HepG2 (cell line): ENCODE measurements around the gene TCERG1L. TPM values are rescaled to one million over a fixed set of nuclear protein-coding genes. Genes with fewer than 3 reads are reported as not detected.

ENCODE experiments used
- ATAC-seq: fragments of 200-7000 bp; cut with Tn5 transposase; 3 replicates; pipeline ENCODE4 v1.9.1; 2020; ENCODE audit warnings: mild to moderate bottlenecking, moderate library complexity
- BruUV-seq: library from RNA; stranded (reverse); fragments of 400-500 nt; replicated peaks from 2 replicates; lab custom pipeline; 2021; lab: Mats Ljungman, UMichigan
- CTCF ChIA-PET: fragments of 300-600 bp; formaldehyde crosslinking; extraction: SDS; loops from one replicate; lab custom pipeline; 2021; ENCODE audit warnings: low total read pairs, inconsistent platforms, low intra/inter-chr PET ratio; lab: Yijun Ruan, JAX
- POLR2A ChIA-PET: fragments of 350-600 bp; sonication (Branson Sonifier 250); formaldehyde crosslinking; loops from one replicate; lab custom pipeline; 2020; ENCODE audit warnings: antibody characterized with exemption, inconsistent platforms; lab: Yijun Ruan, JAX
- DNase-seq: peaks from one replicate; pipeline ENCODE4 v3.0.0-alpha.2; 2015; ENCODE audit warnings: low spot score
- FAIRE-seq: peaks from 3 replicates; lab custom pipeline; 2011; peaks lifted over from hg19 to GRCh38; lab: Jason Lieb, UNC
- H2AFZ ChIP-seq: one replicate; pipeline ENCODE4 v1.6.1; 2011; ENCODE audit warnings: low read length, inconsistent platforms
- H3K27ac ChIP-seq: fragments of 300-600 bp; 3 replicates; pipeline ENCODE4 v1.8.0; 2011; ENCODE audit warnings: mixed run types, mild to moderate bottlenecking, mixed read lengths, low read length, inconsistent platforms; ENCODE audit not compliant: insufficient read depth; ENCODE audit errors: extremely low read length
- H3K27me3 ChIP-seq, 2 experiments: fragments of 200-600 bp in 1 of 2; 2 replicates in 1 of 2; 3 replicates in 1 of 2; pipeline versions ENCODE4 v1.6.0 to v1.8.0; 2011; ENCODE audit warnings: low read length in 2 of 2, mild to moderate bottlenecking in 2 of 2, moderate library complexity in 2 of 2, inconsistent platforms in 1 of 2; ENCODE audit not compliant: insufficient read depth in 2 of 2, control insufficient read depth in 1 of 2
- H3K36me3 ChIP-seq, 2 experiments: fragments of 200-600 bp in 1 of 2; replicated peaks in 1 of 2; 2 replicates in 1 of 2; 3 replicates in 1 of 2; pipeline versions ENCODE4 v1.5.1 to v1.8.0; 2011; ENCODE audit warnings: low read length in 2 of 2, inconsistent platforms in 1 of 2; ENCODE audit not compliant: insufficient read depth in 2 of 2, control insufficient read depth in 1 of 2
- H3K4me1 ChIP-seq: 2 replicates; pipeline ENCODE4 v1.5.1; 2012; ENCODE audit warnings: low read length, inconsistent platforms; ENCODE audit not compliant: insufficient read depth
- H3K4me2 ChIP-seq: 2 replicates; pipeline ENCODE4 v1.6.0; 2011; ENCODE audit warnings: low read depth, low read length, inconsistent platforms
- H3K4me3 ChIP-seq, 3 experiments: fragments of 200-600 bp in 1 of 3; sonication (generic), shearing (Covaris generic) in 1 of 3; replicated peaks in 1 of 3; 2 replicates each; pipeline ENCODE4 v1.5.1; 2011 to 2016; ENCODE audit warnings: low read length in 3 of 3, inconsistent platforms in 2 of 3, low read depth in 2 of 3, mild to moderate bottlenecking in 2 of 3, control low read depth in 1 of 3, mixed read lengths in 1 of 3; ENCODE audit not compliant: insufficient read depth in 1 of 3
- H3K79me2 ChIP-seq: one replicate; pipeline ENCODE4 v1.6.1; 2011; ENCODE audit warnings: low read length, inconsistent platforms; ENCODE audit not compliant: insufficient read depth
- H3K9ac ChIP-seq: 2 replicates; pipeline ENCODE4 v1.6.0; 2011; ENCODE audit warnings: mild to moderate bottlenecking, low read depth, low read length, inconsistent platforms; ENCODE audit not compliant: insufficient read depth
- H3K9me3 ChIP-seq: 2 replicates; pipeline ENCODE4 v1.5.1; 2012; ENCODE audit warnings: mild to moderate bottlenecking, low read length
- H4K20me1 ChIP-seq: 2 replicates; pipeline ENCODE4 v1.6.0; 2011; ENCODE audit warnings: inconsistent platforms, mild to moderate bottlenecking, low read length, moderate library complexity; ENCODE audit not compliant: insufficient read depth
- BRD4 ChIP-seq: sonication (generic); formaldehyde crosslinking; IDR thresholded peaks from 2 replicates; pipeline ENCODE4 v1.4.0; 2020; ENCODE audit warnings: missing genetic modification reagents
- JARID2 ChIP-seq: sonication (generic); formaldehyde crosslinking; IDR thresholded peaks from 2 replicates; pipeline ENCODE4 v1.8.1; 2023; ENCODE audit warnings: missing genetic modification reagents, inconsistent platforms; ENCODE audit not compliant: insufficient replicate concordance
- NR3C1 ChIP-seq: sonication (generic); formaldehyde crosslinking; IDR thresholded peaks from 2 replicates; pipeline ENCODE4 v1.4.0; 2020; ENCODE audit warnings: missing genetic modification reagents
- SYNCRIP ChIP-seq: fragments of 200-400 bp; formaldehyde crosslinking; IDR thresholded peaks from 2 replicates; pipeline ENCODE4 v1.6.1; 2018; ENCODE audit warnings: mild to moderate bottlenecking, low read depth, low read length; ENCODE audit not compliant: insufficient read depth
- ZNF10 ChIP-seq: sonication (generic); formaldehyde crosslinking; IDR thresholded peaks from 2 replicates; pipeline ENCODE4 v1.4.0; 2020; ENCODE audit warnings: mild to moderate bottlenecking, low read depth, missing genetic modification reagents, borderline replicate concordance
- ZNF30 ChIP-seq: sonication (generic); formaldehyde crosslinking; IDR thresholded peaks from 2 replicates; pipeline ENCODE4 v1.5.0; 2020; ENCODE audit warnings: mild to moderate bottlenecking, missing genetic modification reagents
- ZNF781 ChIP-seq: sonication (generic); formaldehyde crosslinking; IDR thresholded peaks from 2 replicates; pipeline ENCODE4 v1.5.1; 2020; ENCODE audit warnings: borderline replicate concordance, mild to moderate bottlenecking, missing genetic modification reagents; ENCODE audit errors: not compliant biosample characterization
- WGBS: methylation state at CpG from one replicate; pipeline ENCODE4 v1.1.6; 2017; ENCODE audit warnings: low lambda C conversion rate; 5-methylcytosine and 5-hydroxymethylcytosine counted together
- in situ Hi-C: cut with HindIII; loops from 2 replicates; pipeline ENCODE4 v1.10.0; 2017; ENCODE audit warnings: low pct_unique_long_range_greater_than_20kb; ENCODE audit not compliant: extremely low pct_ligation_motif_present
- intact Hi-C: fragments of 100-400 bp; cut with micrococcal nuclease; formaldehyde crosslinking; loops from one replicate; pipeline ENCODE4 v1.10.0; 2022; ENCODE audit not compliant: unreplicated experiment
- polyA plus RNA-seq, 8 experiments: library from polyadenylated mRNA; depleted of rRNA in 3 of 8; stranded (reverse) in 7 of 8; unstranded in 1 of 8; fragments of >200 nt; fragmentation: Illumina TruSeq in 4 of 8; extraction: Trizol in 4 of 8; gene quantifications; 2 replicates each; pipeline versions ENCODE4 v1.2.1 to v1.2.3, GENCODE V29; 2011 to 2016; ENCODE audit warnings: low read depth in 4 of 8, missing spikeins in 1 of 8, mixed read lengths in 1 of 8; ENCODE audit not compliant: insufficient read depth in 1 of 8
- total RNA-seq, 5 experiments: library from RNA; depleted of rRNA; stranded (reverse); fragments of >200 nt; fragmentation: Illumina TruSeq; extraction: Trizol; gene quantifications; 2 replicates each; pipeline ENCODE4 v1.2.3, GENCODE V29; 2016; ENCODE audit warnings: low read depth in 1 of 5

The TCERG1L gene
- total and polyA plus RNA-seq, 2 of the 13 experiments (the other 11 are each of a cell fraction or from before 2014, with no cell fraction given): not detected

- no peak for TF ChIP-seq ZNF781 (CRISPR knock-in tag)
- TF ChIP-seq ZNF10 (CRISPR knock-in tag): no peak
- no peak for TF ChIP-seq ZNF30 (CRISPR knock-in tag)
- no peak for TF ChIP-seq JARID2 (CRISPR knock-in tag)
- no peak for TF ChIP-seq BRD4
- no peak for TF ChIP-seq NR3C1
These were observed 226.2 kb downstream of the TCERG1L start (continued) for GRCh38 chr10:131085091-131085860.

- no peaks in the 10 kb centered on the region for H3K36me3 ChIP-seq
- no peak overlapping the region for H3K9ac ChIP-seq
- ATAC-seq (no peak), FAIRE-seq (no peak), DNase-seq (no peak)
- no peaks in the 10 kb centered on the region for H3K79me2 ChIP-seq
- no peak overlapping the region for H3K27ac ChIP-seq
- 3% methylated on average over 4 of the region's 14 CpGs for WGBS
- H2AFZ ChIP-seq: no peak overlapping the region
- ChIA-PET POLR2A (no interaction called here), CTCF (no interaction called here)
- in situ Hi-C loops: no loop called here
- intact Hi-C loops: no loop called here
- H4K20me1 ChIP-seq: no peaks in the 10 kb centered on the region; the same call in 1 of the 2 replicates
- no peak overlapping the region for H3K4me3 ChIP-seq
- H3K4me2 ChIP-seq: no peak overlapping the region
- BruUV-seq: no TSS peak
- no peak for TF ChIP-seq SYNCRIP
- peaks cover 20% of the 10 kb centered on the region for H3K4me1 ChIP-seq
- H3K27me3 ChIP-seq: peaks cover 2 to 38% of the 10 kb centered on the region in 2 experiments; a peak in 4 of 5 replicates
- no peaks in the 10 kb centered on the region for H3K9me3 ChIP-seq
These were observed 226.8 kb downstream of the TCERG1L start for GRCh38 chr10:131084791-131085090.
